ENCODE measurements around the gene CLNK.
"Not testable (repeated sequence)": the region's sequence is repeated elsewhere in the genome, so short reads cannot be mapped to it uniquely, and the experiment has no call there.

The CLNK gene

DNA sequence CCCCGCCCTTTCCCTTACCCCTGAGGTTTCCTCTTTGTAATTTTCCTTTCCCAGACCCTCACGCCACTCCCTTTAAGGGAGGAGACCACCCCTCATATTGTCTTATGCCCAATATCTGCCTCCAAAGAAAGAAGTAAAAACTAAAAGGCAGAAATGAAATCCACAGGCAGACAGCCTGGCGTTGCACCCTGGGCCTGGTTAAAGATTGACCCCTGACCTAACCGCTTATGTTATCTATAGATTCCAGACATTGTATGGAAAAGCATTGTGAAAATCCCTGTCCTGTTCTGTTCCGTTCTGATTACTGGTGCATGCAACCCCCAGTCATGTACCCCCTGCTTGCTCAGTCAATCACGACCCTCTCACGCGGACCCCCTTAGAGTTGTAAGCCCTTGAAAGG is 110.0 kb downstream of the CLNK start:
- DNase-seq = not testable (repeated sequence)

DNA sequence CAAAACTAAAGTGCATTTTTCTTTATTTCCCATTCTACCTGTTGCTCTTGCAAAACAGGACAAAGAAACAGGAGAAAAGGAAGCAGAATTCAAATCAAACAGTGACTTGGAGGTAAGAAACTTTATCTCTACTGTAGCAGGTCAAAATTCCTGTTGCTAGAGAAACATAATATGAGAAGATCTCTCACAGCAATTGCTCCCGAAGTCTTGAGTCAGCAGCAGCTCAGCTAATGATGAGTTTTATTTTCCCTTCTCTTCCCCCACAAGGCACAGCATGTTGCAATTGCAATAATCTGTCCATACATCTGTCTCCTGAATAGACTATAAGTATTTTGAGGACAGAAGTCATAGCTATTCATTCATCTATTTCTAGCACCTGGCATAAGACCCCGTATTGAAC is 112.7 kb downstream of the CLNK start:
- no peak for DNase-seq

DNA sequence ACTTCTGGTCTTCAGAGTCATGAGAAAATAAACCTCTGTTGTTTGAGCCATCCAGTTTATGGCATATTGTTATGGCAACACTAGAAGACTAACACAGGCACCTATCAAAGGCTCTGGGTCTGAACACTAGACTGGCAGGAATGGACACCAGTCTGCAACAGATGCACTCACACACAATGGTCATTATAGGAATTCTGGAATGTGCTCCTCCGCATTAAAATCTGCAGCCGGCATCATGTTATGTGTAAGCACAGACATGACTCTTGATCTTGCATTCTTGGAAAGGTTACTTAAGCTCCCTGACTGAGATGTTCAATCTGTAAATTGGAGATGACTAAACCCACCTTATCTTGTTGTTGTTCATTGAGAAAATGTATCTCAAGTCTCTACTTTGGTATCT is 115.1 kb downstream of the CLNK start:
- DNase-seq = no peak

DNA sequence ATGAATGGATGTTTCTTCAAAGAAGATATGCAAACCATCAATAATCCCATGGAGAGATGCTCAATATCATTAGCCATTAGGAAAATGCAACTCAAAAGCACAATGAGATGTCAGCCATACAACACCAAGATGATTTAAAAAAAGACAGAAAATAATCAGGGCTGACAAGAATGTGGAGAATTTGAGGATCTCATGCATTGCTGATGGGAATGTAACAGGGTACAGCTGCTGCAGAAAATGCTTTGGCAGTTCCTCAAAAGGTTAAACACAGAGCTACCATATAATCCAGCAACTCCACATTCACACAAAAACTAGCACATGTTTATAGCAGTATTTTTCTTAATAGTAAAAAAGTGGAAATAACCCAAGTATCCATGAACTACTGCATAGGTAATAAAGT is 116.8 kb downstream of the CLNK start:
- no peak for DNase-seq

DNA sequence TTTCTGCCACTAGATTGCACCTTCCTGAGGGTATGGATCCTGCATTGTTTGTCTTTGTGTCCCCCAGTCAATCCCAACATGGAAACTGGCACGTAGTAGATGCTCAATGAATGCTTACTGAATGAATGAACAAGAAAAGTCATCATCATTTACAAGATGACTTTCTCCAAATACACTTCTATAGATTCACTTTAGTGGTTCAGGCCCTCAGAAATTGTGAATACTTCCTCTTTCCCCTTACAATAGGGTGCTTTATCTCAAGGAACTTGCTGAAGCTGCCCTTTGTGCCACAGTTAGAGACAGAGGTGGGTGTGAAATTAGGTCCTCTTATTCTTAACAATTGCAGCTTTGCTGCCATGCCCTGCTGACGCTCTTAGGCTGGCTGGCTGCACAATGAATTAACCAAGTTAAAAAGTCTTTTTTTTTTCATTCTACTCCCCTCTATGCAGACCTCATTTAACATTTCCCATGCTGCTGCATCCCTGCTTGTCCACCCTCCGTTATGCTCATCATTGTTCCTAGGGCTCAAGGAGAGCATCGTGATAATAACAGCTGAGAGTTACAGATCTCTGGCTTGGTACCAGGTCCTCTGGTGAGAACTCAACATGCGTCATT is 119.3 kb downstream of the CLNK start:
- no peak for DNase-seq

DNA sequence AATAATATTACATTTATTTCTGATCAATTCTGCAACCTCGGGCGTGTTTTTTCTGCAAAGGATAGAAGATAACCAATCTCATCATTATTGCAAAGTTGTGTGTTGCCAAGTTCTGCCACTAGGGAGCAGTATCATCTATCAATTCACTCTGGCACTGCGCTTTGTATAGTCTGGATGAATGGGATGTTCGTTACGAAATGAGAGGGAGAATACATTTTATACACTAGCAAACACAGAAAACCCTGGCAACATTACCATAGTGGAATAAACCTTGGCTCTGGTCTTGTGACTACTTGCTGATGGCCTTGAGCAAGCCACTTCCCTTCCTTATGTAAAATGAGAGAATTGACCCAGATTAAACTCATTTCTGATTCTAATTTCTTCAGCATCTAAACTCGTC is 129.9 kb downstream of the CLNK start:
- peak; percentile 74 to 84 for DNase-seq

DNA sequence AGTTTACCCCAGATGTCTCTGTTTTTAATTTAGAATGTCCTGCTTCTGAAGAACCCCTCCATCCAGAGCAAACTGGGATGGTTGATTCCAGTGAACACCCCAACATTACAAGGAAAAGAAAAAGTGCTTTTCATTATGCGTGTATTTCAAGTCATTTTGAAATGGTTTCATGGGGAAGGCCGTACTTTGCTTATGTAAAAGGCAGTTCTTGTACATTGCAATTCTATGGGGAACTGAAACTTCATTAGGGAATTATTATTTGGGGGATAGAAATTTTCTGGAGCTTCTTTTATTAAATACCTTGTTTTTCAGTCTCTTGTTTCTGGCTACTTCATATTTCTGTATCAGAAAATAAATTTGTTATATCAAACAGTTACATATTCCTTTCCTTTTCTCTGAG is 130.4 kb downstream of the CLNK start:
- no peak for DNase-seq

DNA sequence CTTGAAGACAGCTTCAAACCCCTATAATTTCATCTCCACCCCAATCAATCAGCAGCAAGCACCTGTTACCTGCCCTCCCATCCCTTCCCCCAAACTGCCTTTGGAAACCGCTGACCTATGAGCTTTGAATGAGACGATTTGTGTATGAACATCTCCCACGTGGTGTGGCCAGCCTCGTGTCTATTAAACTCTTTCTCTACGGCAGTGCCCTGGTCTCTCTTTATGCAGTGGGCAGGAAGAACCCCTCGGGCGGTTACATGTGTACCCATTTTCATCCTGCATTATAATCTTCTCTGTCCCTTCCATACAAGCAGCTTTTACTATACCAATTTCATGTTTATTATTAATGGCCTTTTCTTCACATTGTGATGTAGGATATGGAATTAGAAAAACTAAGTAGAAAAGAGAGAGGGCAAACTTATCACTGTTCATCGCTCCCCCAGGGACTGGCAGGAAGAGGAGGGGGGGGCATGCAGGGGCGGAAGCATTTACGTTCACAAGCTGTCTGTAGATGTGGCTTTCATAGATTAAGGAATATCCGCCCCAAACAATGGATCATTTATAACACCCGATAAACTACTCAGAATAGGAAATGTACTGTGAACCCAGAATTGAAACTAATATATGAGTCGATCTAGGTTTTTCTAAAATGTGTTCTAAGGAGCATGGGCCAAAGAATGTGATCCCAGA is 131.8 kb downstream of the CLNK start:
- DNase-seq = no peak

DNA sequence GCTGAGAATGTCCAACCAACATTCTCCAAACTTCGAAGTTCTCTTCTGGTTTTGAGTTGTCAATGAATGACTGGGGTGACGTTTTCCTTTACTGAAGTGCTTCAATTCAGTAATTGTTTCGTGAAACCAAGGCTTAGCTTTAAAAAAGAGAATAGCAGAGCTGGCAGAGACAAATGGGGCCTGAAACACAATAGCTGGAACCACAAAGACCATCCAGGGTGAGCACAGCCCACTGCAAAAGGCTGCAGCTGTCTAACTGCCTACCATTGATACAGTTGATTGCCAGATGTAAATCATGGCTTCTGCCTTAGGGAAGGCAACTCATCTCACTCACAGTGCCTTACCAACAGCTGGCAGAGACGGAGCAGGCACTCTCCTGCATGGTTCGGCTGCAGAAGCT is 148.7 kb downstream of the CLNK start:
- no peak for DNase-seq

DNA sequence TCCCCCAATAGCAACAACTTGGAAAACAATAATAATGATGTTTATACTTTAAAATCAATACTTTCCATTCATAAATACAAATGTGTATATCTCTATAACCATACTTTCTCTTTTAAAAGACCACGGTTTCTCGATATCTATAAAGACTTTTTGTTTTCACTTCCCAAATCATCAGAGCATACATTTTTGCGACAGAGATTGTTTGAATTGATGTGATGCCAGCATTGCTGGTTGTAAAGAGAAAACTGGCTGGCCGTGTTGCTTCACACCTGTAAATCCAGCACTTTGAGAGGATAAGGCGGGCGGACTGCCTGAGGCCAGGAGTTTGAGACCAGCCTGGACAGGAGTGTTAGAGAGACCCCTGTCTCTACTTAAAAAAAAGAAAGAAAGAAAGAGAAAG is 149.7 kb downstream of the CLNK start:
- DNase-seq = no peak

DNA sequence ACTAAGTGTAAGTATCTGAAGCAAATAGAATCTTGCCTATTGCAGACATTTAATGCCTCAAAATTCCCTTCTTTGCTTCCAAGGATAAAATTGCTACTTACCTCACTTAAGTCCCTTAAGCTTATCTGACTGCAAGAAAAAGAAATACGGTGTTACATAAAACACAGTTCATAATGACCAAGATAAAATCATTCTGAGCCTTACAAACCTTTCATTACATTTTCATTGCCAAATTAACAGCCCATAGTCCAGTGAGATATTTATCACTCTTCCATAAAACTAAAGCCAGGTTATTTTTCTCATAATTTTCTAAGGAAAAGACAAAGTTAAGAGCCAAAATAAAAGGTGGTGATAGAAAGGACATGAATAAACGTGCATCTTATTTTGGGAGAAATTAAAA is 152.4 kb downstream of the CLNK start:
- no peak for DNase-seq

DNA sequence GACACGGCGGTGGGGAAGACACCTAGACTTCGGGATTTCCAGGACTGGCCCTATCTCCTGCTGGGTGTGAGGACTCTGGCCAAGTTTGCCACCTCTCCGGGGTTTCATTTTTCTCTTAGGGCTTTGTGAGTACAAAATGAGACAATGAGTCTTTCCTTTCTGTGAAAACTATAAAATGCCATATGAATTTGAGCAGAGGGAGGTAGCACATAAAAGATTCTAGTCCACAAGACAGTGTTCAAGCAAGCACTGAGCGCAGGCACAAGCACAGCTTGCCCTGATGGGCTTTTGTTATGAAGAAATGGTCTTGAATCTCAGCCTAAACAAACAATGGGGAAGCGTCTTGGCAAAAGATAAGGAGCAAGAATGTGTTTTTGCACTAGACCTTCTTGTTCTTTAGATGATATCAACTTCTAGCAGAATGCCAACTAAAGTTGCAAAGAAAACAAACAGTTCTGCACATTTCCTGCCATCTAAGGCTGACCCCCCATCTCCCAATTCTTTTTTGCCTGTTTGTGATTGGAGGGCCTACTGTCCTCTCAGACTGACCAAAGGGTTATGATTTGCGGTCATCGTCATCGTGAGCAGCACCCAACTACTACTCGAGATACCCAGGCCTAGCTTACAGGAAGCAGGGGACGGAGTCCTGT is 154.3 kb downstream of the CLNK start:
- DNase-seq = no peak

DNA sequence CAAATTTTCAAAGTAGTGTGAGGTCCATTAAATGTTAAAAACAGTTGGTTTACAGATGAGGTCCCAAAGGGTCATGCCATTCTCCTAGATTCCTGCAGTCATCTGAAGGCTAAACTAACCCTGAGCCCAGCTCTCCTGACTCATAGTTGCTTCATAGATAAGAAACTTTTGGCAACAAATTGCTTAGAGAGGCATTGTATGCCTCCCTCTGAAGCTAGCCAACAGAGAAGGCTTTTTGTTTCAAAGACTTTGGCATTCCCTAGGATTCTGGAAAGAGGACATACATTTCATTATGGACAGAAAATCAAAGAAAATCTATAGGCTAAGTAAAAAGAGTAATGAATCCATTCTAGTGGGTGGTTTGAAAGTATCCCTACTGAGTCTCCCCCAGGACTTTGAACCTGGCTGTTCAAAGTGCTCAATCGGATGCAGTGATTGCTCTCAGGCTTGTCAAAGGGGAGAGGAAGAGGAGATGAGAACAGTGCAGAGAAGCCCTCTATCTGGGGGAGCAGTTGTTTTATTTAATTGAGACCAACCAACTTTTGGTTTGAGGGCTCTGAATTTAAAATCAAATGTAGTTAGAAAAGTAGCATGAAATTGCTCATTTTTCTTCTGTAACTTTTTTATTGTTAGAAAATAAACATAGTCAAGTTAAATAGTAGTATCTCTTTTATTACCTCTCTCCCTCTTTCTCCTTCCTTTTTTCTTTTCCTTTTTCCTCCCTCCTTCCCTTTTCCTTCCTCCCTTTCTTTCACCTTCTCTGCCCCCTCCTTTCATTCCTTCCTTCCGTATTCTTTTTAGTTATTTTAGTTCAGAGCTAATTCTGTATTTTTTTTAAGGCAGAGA is 155.1 kb downstream of the CLNK start:
- DNase-seq = no peak

DNA sequence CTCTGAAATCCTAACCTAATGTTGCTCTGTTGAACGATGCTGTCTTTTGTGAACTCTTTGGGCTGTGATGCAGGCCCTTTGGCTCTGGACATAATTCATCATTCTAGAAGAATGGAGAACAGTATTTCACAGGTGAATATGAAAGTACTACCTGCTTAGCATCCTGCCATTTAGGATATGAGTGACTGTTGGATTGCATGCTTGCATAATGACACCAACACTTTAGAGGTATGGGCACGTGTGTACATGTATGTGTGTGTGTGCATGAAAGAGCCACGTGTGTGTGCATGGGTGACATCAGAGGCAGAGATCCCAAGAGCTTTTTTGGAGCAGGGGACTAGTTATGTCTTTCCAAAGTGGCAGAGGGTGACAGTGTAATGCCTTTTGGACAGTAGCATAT is 157.1 kb downstream of the CLNK start:
- no peak for DNase-seq

DNA sequence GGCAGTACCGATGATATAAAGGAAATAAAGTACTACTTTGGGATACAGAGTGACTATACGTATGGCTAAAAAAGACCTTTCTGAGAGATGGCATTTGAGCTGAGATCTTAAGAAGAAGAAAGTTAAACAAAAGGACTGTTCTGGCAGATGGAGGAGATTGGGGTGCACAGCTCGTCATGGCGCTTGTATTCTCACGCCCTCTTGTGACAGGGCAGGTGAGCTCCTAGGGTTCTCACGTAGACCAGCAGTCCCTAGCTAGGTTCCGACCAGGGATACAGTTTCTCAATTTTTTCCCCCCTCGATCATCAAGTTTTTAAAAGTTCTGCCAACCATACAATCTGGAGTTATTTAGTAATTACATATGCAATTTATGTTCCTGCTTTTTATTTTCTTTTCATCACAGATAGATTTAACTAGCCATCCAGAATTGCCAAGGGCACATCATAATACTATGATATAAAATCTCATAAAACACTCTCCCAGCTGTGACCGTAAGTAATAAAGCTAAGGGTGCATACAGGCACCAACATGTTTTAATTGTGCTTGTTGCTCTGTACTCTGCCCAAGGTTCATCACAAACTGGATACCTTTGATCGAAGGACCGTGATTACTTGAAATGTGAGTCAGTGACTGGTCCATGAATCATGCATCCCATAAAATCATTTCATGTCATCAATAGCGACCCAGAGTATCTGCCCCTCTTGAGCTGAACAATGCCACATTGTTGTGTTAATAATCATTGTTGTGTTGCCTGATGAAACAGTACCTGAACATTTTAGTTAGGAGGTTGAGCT is 157.9 kb downstream of the CLNK start:
- peak in 1 of 2 experiments; percentile 16 for DNase-seq

DNA sequence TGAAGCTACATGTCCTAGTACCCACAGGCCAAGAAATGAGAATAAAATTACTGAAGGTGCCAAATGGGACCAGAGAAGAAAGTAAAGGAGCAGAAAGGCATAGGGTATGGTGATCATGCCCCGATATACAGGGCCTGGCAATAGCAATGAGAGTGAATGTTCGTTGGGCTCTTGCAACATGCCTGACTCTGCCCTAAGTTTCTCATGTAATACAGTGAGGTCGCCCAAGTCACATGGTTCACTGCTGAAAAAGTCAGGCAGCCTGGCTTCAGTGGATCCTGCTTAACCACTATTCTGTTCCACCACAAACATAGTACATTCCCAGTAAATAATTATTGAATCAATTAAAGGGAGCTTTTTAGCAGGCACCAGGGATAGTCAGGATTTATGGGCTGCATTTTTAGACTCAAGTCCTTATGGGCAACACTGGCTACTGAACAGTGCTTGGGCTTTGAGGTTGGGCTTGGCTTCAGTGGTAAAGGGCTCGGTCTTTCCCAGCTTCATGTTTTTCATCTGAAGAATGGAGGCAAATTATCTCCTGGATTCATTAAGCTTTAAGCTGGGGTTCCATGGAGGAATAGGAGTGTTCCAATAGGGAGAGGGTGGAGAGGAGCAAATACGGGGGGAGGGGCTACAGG is 160.3 kb downstream of the CLNK start:
- DNase-seq = no peak

DNA sequence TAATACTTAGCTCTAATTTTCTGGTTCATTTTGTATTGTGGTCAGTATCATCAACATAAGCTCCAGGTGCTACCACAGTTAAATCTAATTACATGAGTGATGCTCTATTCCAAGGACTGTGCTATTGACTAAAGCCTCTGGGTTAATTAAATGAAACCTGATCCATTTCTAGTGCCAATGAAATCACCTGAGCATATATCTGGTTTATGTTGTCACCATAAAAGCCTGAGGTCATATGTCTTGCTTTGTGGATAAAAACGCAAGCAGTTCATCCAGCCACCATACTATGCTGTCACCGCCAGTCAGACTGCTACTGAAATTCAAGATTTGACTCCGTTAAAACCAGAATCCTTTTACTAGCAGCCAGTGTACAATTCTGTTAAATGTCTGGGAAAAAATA is 163.1 kb downstream of the CLNK start:
- DNase-seq = peak; percentile 82 to 96

DNA sequence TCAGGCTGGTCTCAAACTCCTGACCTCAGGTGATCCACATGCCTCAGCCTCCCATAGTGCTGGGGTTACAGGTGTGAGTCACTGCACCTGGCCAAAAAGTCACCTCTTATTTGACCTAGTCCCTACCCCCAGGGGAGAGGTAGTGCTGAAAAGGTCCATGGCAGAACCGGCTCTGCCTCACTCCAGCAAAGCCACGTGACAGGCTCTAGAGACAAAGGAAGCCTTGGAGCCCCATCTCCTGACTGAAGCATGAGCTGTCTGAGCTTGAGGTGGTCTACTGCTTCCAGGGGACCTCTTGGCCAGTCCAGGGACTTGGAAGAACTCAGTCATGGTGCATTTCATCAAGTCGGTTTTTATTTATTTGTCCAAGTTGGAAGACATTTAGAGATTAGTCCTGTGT is 174.8 kb downstream of the CLNK start:
- DNase-seq = no peak

DNA sequence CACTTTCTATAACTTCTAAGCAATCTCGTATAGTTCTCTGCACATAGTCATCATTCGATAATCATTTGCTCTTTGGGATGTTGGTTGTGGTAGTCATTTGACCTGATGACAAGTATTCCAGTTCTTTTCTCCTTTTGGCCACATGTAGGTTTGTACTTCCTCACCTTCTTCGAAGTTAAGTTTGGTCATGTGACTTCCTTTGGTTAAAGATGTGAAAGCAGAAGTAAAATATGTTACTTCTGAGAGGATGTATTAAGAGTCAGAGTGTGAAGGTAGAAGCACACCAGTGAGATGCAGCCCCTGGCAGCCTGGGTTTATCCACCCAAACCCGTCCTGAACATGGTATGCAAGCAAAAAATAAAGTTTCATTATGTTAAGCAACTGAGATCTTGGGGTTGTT is 178.5 kb downstream of the CLNK start:
- no peak for DNase-seq

DNA sequence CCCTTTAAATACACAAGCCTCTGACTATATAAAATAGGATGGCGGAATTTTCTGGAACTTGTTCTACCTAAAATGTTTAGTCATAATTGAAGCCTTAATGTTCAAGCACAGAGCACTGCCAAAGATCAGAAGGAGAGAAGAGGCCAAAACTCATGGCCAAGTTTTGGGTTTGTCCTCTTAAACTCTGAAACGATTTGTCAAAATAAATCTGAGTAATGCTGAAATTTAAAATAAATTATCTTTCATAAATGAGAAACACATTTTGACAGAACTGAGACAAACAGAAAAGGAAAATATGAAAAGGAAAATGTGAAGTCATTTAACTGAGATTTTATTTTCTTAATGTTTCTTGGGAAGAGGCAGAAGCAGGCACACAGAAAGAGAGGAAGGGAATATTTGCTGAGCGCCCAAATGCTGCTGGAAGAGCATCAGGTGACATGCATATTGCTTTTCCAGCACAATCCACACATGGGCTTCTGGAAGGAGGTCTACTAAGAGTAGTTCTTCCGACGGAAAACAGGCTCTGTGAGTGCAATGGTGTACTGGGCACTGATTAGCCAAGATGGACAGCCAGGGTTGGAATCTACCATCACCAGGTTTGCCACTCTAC is 179.9 kb downstream of the CLNK start:
- DNase-seq = no peak

DNA sequence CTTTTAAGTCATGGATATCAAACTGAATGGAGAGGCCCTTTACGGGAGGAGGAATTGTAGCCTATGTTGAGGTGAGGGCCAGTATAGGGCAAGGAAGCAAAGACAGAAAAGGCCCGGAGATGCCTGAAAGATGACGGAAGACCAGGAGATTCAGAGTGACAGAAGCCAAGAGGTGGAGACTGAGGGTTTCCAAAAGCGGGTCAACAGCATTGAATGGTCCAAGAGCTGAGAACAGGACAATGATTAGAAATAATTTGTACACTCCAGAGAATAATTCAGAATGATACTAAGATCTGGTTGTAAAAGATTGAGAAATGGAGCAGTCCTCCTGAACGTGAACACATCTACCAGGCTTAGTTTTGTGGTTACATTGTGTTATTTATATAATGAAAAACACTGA is 181.9 kb downstream of the CLNK start:
- DNase-seq = no peak

DNA sequence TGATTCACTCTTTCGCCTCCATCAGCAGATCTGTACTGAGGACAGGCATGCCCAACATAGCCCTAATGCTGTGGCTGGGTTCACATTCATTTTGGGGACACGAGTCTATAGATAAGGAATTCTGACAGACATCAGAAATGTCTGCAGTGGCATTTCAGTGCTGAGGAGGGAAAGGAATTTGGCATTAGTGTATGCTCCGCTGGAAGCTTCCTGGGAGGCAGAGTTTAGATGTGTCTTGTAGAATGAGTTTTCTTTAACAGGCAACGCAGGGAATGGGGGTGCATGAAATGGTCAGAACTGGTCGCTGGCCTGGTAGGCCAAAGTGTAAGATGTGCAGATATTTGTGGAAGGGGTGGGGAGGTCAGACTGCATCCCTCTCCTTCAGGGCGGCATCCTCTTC is 183.8 kb downstream of the CLNK start:
- DNase-seq = no peak
